Keratinocyte (primary cell): ENCODE data around the gene CORO7. TPM values are rescaled to one million over a fixed set of nuclear protein-coding genes. Genes with fewer than 3 reads are reported as not detected.

Source experiments
- DNase-seq: peaks from one replicate; pipeline ENCODE4 v3.0.0-alpha.2; 2011; ENCODE audit warnings: low read depth, missing footprints, low spot score
- FAIRE-seq: peaks from 2 replicates; lab custom pipeline; 2011; peaks lifted over from hg19 to GRCh38; lab: Jason Lieb, UNC
- H2AFZ ChIP-seq: 2 replicates; pipeline ENCODE4 v1.6.0; 2012; ENCODE audit warnings: low read length, control low read depth, inconsistent platforms; ENCODE audit not compliant: control insufficient read depth
- H3K27ac ChIP-seq: 2 replicates; pipeline ENCODE4 v1.5.1; 2011; ENCODE audit warnings: low read length; ENCODE audit not compliant: control insufficient read depth, insufficient read depth
- H3K27me3 ChIP-seq: 3 replicates; pipeline ENCODE4 v1.6.0; 2011; ENCODE audit warnings: low read length; ENCODE audit not compliant: control insufficient read depth, insufficient read depth; ENCODE audit errors: extremely low read depth
- H3K36me3 ChIP-seq, 2 experiments: 2 replicates in 1 of 2; 3 replicates in 1 of 2; pipeline ENCODE4 v1.5.1; 2011; ENCODE audit warnings: low read length in 2 of 2, mild to moderate bottlenecking in 1 of 2; ENCODE audit not compliant: control insufficient read depth in 2 of 2, insufficient read depth in 2 of 2; ENCODE audit errors: extremely low read depth in 1 of 2
- H3K4me1 ChIP-seq: 3 replicates; pipeline ENCODE4 v1.5.1; 2011; ENCODE audit warnings: low read length; ENCODE audit not compliant: control insufficient read depth, insufficient read depth; ENCODE audit errors: extremely low read depth
- H3K4me2 ChIP-seq: 3 replicates; pipeline ENCODE4 v1.6.0; 2011; ENCODE audit warnings: low read depth, low read length; ENCODE audit not compliant: control insufficient read depth, insufficient read depth; ENCODE audit errors: extremely low read depth
- H3K4me3 ChIP-seq, 3 experiments: fragments of 200-600 bp in 1 of 3; sonication (generic) in 1 of 3; 2 replicates in 2 of 3; 3 replicates in 1 of 3; pipeline ENCODE4 v1.5.1; 2011 to 2016; ENCODE audit warnings: low read length in 3 of 3, mild to moderate bottlenecking in 3 of 3, control low read depth in 2 of 3, inconsistent platforms in 1 of 3, low read depth in 1 of 3, mixed read lengths in 1 of 3, mixed run types in 1 of 3, moderate library complexity in 1 of 3; ENCODE audit not compliant: control insufficient read depth in 2 of 3, insufficient read depth in 2 of 3; ENCODE audit errors: extremely low read depth in 1 of 3
- H3K79me2 ChIP-seq: 2 replicates; pipeline ENCODE4 v1.6.0; 2012; ENCODE audit warnings: low read length; ENCODE audit not compliant: control insufficient read depth, insufficient read depth
- H3K9ac ChIP-seq: 3 replicates; pipeline ENCODE4 v1.6.0; 2011; ENCODE audit warnings: low read length; ENCODE audit not compliant: control insufficient read depth, insufficient read depth; ENCODE audit errors: extremely low read depth
- H3K9me1 ChIP-seq: 3 replicates; pipeline ENCODE4 v1.6.0; 2011; ENCODE audit warnings: low read length; ENCODE audit not compliant: control insufficient read depth, insufficient read depth; ENCODE audit errors: extremely low read depth
- H3K9me3 ChIP-seq: 2 replicates; pipeline ENCODE4 v1.5.1; 2012; ENCODE audit warnings: low read depth, low read length; ENCODE audit not compliant: control insufficient read depth
- H4K20me1 ChIP-seq: 3 replicates; pipeline ENCODE4 v1.6.0; 2011; ENCODE audit warnings: low read length; ENCODE audit not compliant: control insufficient read depth, insufficient read depth; ENCODE audit errors: extremely low read depth
- CTCF ChIP-seq, 3 experiments: IDR thresholded peaks in 1 of 3; conservative IDR thresholded peaks in 1 of 3; optimal IDR thresholded peaks in 1 of 3; 2 replicates in 2 of 3; 3 replicates in 1 of 3; pipeline versions ENCODE3 to v1.5.1; 2011; ENCODE audit warnings: low read length in 3 of 3, mild to moderate bottlenecking in 3 of 3, moderate library complexity in 2 of 3, control low read depth in 1 of 3, inconsistent platforms in 1 of 3; ENCODE audit not compliant: insufficient read depth in 2 of 3; ENCODE audit errors: extremely low read depth in 1 of 3
- EZH2 ChIP-seq: IDR thresholded peaks from one replicate; pipeline ENCODE4 v1.6.1; 2012; ENCODE audit warnings: inconsistent platforms, mild to moderate bottlenecking, low read length, moderate library complexity
- dilution Hi-C: fragments of 300-500 bp; cut with MboI; formaldehyde crosslinking; loops from one replicate; pipeline ENCODE4 v1.7.0; 2020; ENCODE audit warnings: low sequenced_read_pairs; ENCODE audit not compliant: extremely low pct_ligation_motif_present
- polyA plus RNA-seq, 5 experiments: library from polyadenylated mRNA; depleted of rRNA in 3 of 5; stranded (reverse) in 3 of 5; stranded (forward) in 1 of 5; unstranded in 1 of 5; fragments of >200 nt; gene quantifications; 1 replicate in 1 of 5; 2 replicates in 3 of 5; 3 replicates in 1 of 5; pipeline versions ENCODE4 v1.2.1 to v1.2.3, GENCODE V29; 2011 to 2012; ENCODE audit warnings: missing spikeins in 2 of 5, low read depth in 1 of 5, low replicate concordance in 1 of 5

CORO7 gene
- polyA plus RNA-seq, 1 donor (not counting 4 experiments of a cell fraction or from before 2014, with no cell fraction given): 8.4 TPM

DNA sequence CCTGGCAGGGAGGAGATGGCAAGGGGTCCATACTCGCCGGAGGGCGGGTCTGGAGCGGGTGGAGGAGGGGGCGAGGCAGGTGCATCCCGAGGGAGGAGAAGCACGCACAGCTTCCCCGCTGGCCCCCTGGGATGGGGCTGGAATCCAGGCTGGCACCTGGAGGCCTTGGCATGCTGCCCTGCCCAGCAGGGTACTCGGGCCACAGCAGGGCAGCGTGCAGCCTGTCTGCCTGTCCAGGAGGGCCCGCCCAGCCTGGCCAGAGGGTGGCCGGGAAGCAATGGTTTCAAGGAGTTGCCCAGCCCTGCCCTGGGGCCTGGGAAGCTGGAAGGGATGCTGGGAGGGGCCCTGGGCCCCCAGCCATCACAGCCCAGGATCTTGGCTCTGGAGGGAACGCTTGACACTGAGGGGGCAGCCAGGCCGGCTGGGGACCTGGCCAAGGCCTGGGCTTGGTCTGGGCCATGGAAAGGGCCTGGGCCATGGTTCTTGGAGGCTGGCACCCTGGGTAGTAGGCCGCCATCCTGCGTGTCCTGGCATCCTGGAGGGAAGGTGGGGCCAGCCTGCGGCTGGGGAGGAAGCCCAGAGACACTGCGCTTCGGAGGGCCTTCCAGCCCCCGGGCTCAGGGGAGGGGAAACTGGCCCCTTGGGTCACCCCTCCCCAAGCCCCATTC lies 99.4 kb downstream of the CORO7 start:
- Histone ChIP-seq H3K9me1 (peaks cover 2% of the 10 kb centered on the region), H3K9me3 (no peaks in the 10 kb centered on the region), H3K4me1 (peaks cover 36% of the 10 kb centered on the region), H3K36me3 (no peaks in the 10 kb centered on the region), H2AFZ (no peak overlapping the region), H3K4me2 (peak overlapping the region; percentile 80), H4K20me1 (peaks cover 7% of the 10 kb centered on the region), H3K79me2 (peaks cover 47% of the 10 kb centered on the region), H3K9ac (peak overlapping the region; percentile 61), H3K4me3 (peak overlapping the region; percentile 47 to 86 (median 63)), H3K27ac (no peak overlapping the region), H3K27me3 (peaks cover 7% of the 10 kb centered on the region)
- FAIRE-seq (no peak), DNase-seq (no peak)
- dilution Hi-C loops: no loop called here
- TF ChIP-seq EZH2: no peak
- TF ChIP-seq CTCF (optimal IDR thresholded peaks at IDR 0.05 in 1 of 3, IDR thresholded peaks at IDR 0.05 in 1 of 3, conservative IDR thresholded peaks at IDR 0.05 in 1 of 3; ENCODE audit: extremely low read depth in 1 of 3, insufficient read depth in 2 of 3, low read length in 3 of 3): no peak

DNA sequence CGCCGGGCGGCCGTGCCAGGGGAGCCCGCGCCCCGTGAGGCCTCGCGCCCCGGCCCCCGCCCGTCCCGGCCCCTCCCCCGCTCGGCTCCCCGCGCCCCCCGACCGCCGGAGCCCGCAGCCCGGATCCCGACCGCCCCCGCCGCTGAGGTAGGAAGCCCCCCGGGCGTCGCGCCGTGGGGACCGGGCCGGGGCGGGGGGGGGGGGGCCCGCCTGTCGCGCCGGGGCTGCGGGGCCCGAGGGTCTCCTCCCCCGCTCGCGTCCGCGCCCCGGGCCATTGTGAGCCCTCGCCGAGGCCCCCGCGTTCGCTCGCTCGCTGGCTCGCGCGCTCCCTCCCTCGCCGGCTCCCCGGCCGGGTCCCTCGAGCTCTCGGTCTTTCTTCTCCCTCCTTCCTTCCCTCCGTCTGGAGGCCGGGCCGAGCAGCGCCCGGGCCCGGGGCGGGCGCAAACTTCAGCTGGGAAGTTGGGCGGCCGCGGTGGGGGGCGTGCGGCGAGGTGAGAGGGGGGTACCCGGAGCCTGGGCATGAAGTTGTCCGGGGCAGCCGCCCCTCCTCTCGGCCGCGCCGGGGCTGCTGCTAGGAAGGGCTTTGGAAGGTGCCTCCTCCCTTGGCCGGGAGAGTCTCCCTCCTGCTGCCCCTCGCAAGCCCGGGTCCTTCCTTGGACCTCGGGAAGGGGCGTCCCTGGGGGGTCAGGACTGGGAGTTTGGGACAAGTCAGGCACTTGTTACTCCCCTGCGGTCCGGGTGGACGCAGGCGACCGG lies 100.1 kb downstream of the CORO7 start:
- DNase-seq (no peak), FAIRE-seq (no peak)
- H3K4me3 ChIP-seq: peak overlapping the region; percentile 47 to 86 (median 63)
- H4K20me1 ChIP-seq: peaks cover 6% of the 10 kb centered on the region
- H3K4me1 ChIP-seq: peaks cover 36% of the 10 kb centered on the region
- H3K27me3 ChIP-seq: peaks cover 7% of the 10 kb centered on the region
- TF ChIP-seq EZH2: no peak
- peak overlapping the region; percentile 80 for H3K4me2 ChIP-seq
- dilution Hi-C loops: no loop called here
- no peak overlapping the region for H3K27ac ChIP-seq
- no peak overlapping the region for H2AFZ ChIP-seq
- peaks cover 2% of the 10 kb centered on the region for H3K9me1 ChIP-seq
- H3K9me3 ChIP-seq: no peaks in the 10 kb centered on the region
- no peaks in the 10 kb centered on the region for H3K36me3 ChIP-seq
- peaks cover 42% of the 10 kb centered on the region for H3K79me2 ChIP-seq
- H3K9ac ChIP-seq: peak overlapping the region; percentile 61
